ENCODE results near the gene ZNF611.
"Not testable (repeated sequence)": the region's sequence is repeated elsewhere in the genome, so short reads cannot be mapped to it uniquely, and the experiment has no call there.

GRCh38 chr19:52720541-52720940 is 14.3 kb downstream of the ZNF611 start:
- TF ChIP-seq POLR2A (IDR thresholded peaks at IDR 0.05; ENCODE audit: low read depth, low read length); TAF1 (IDR thresholded peaks at IDR 0.05; ENCODE audit: borderline replicate concordance, low read depth, low read length); POLR2AphosphoS5 (IDR thresholded peaks at IDR 0.05; ENCODE audit: low read depth, low read length): not testable (repeated sequence)

Data from GM12892 (cell line).